Neuronal stem cell (in vitro differentiated cells): Measurements from ENCODE around the gene RGS11.

ENCODE experiments used
- DNase-seq: peaks from one replicate; pipeline ENCODE4 v3.0.0-alpha.2; 2013; ENCODE audit warnings: low spot score
- H2AFZ ChIP-seq: one replicate; pipeline ENCODE4 v1.6.1; 2013; ENCODE audit warnings: mild to moderate bottlenecking, low read length, inconsistent platforms
- H2AK5ac ChIP-seq: 2 replicates; pipeline ENCODE4 v1.6.1; 2013; ENCODE audit warnings: low read depth, mild to moderate bottlenecking, inconsistent platforms, low read length, moderate library complexity, mixed read lengths
- H2BK120ac ChIP-seq: 2 replicates; pipeline ENCODE4 v1.6.1; 2013; ENCODE audit warnings: low read depth, mild to moderate bottlenecking, inconsistent platforms, low read length, moderate library complexity, mixed read lengths
- H2BK12ac ChIP-seq: one replicate; pipeline ENCODE4 v1.6.1; 2013; ENCODE audit warnings: low read length, inconsistent platforms
- H2BK15ac ChIP-seq: 2 replicates; pipeline ENCODE4 v1.6.1; 2013; ENCODE audit warnings: mild to moderate bottlenecking, low read length, inconsistent platforms, mixed read lengths
- H2BK5ac ChIP-seq: one replicate; pipeline ENCODE4 v1.6.1; 2013; ENCODE audit warnings: inconsistent platforms, mild to moderate bottlenecking, low read length, moderate library complexity
- H3K14ac ChIP-seq: one replicate; pipeline ENCODE4 v1.6.1; 2013; ENCODE audit warnings: low read length, inconsistent platforms
- H3K18ac ChIP-seq: 2 replicates; pipeline ENCODE4 v1.6.1; 2013; ENCODE audit warnings: low read length, inconsistent platforms
- H3K23ac ChIP-seq: 2 replicates; pipeline ENCODE4 v1.6.1; 2013; ENCODE audit warnings: low read depth, mild to moderate bottlenecking, mixed read lengths, low read length, inconsistent platforms; ENCODE audit not compliant: poor library complexity
- H3K27ac ChIP-seq: replicated peaks from 3 replicates; pipeline ENCODE4 v1.5.1; 2013; ENCODE audit warnings: low read length, inconsistent platforms
- H3K27me3 ChIP-seq, 3 experiments: 2 replicates each; pipeline ENCODE4 v1.6.1; 2013; ENCODE audit warnings: low read length in 3 of 3, mild to moderate bottlenecking in 2 of 3, inconsistent platforms in 1 of 3, low read depth in 1 of 3, mixed read lengths in 1 of 3, moderate library complexity in 1 of 3; ENCODE audit not compliant: control insufficient read depth in 3 of 3, insufficient read depth in 3 of 3
- H3K36me3 ChIP-seq, 2 donors: replicated peaks in 1 of 2; 2 replicates each; pipeline ENCODE4 v1.6.1; 2013; ENCODE audit warnings: low read length in 2 of 2; ENCODE audit not compliant: control insufficient read depth in 2 of 2, insufficient read depth in 2 of 2
- H3K4ac ChIP-seq: 2 replicates; pipeline ENCODE4 v1.6.1; 2013; ENCODE audit warnings: inconsistent platforms, mild to moderate bottlenecking, low read length, moderate library complexity
- H3K4me1 ChIP-seq, 2 donors: 1 replicate in 1 of 2; 2 replicates in 1 of 2; pipeline ENCODE4 v1.6.1; 2013; ENCODE audit warnings: low read length in 2 of 2, low read depth in 1 of 2; ENCODE audit not compliant: control insufficient read depth in 2 of 2, insufficient read depth in 1 of 2
- H3K4me2 ChIP-seq: one replicate; pipeline ENCODE4 v1.6.1; 2013; ENCODE audit warnings: mild to moderate bottlenecking, low read length, inconsistent platforms; ENCODE audit not compliant: insufficient read depth, poor library complexity, severe bottlenecking
- H3K4me3 ChIP-seq, 2 donors: 2 replicates each; pipeline ENCODE4 v1.5.1; 2013; ENCODE audit warnings: low read length in 2 of 2, mild to moderate bottlenecking in 2 of 2, inconsistent platforms in 1 of 2, moderate library complexity in 1 of 2
- H3K79me1 ChIP-seq: one replicate; pipeline ENCODE4 v1.6.1; 2013; ENCODE audit warnings: low read depth, mild to moderate bottlenecking, inconsistent platforms, low read length, moderate library complexity
- H3K9ac ChIP-seq: one replicate; pipeline ENCODE4 v1.6.1; 2013; ENCODE audit warnings: mild to moderate bottlenecking, low read depth, low read length, inconsistent platforms; ENCODE audit not compliant: poor library complexity
- H3K9me3 ChIP-seq, 2 donors: replicated peaks in 1 of 2; 2 replicates each; pipeline versions ENCODE3 to v1.6.1; 2013; ENCODE audit warnings: low read length in 2 of 2, mild to moderate bottlenecking in 2 of 2, inconsistent platforms in 1 of 2, low read depth in 1 of 2, mixed read lengths in 1 of 2, moderate library complexity in 1 of 2; ENCODE audit not compliant: control insufficient read depth in 2 of 2, insufficient read depth in 1 of 2
- H4K8ac ChIP-seq: one replicate; pipeline ENCODE4 v1.6.1; 2013; ENCODE audit warnings: low read depth, mild to moderate bottlenecking, inconsistent platforms, low read length, moderate library complexity
- H4K91ac ChIP-seq: one replicate; pipeline ENCODE4 v1.6.1; 2013; ENCODE audit warnings: low read length, low read depth, mild to moderate bottlenecking, inconsistent platforms; ENCODE audit not compliant: poor library complexity
- WGBS, 2 donors: extraction: QIAGEN DNeasy Blood & Tissue Kit; methylation state at CpG; one replicate each; pipeline ENCODE4 v1.1.7; 2013; ENCODE audit warnings: missing lambda C conversion rate in 2 of 2, mixed read lengths in 1 of 2; ENCODE audit not compliant: insufficient read length in 2 of 2, insufficient replicate concordance in 1 of 2; ENCODE audit errors: extremely low coverage in 2 of 2; 5-methylcytosine and 5-hydroxymethylcytosine counted together

The RGS11 gene

GRCh38 chr16:321532-321931 lies 45.8 kb upstream of the RGS11 start:
- Histone ChIP-seq H2BK120ac (no peak overlapping the region), H3K27ac (no peak overlapping the region), H4K8ac (no peak overlapping the region), H2BK5ac (no peak overlapping the region), H3K4me3 (no peak overlapping the region), H3K14ac (no peak overlapping the region), H3K4me2 (no peak overlapping the region), H3K36me3 (peaks cover 4 to 30% of the 10 kb centered on the region in 2 donors), H3K27me3 (no peaks in the 10 kb centered on the region), H2BK15ac (no peak overlapping the region), H2AK5ac (no peak overlapping the region), H4K91ac (no peak overlapping the region), H3K4me1 (peaks cover 0 to 10% of the 10 kb centered on the region in 2 donors), H3K9ac (no peak overlapping the region), H3K4ac (no peak overlapping the region), H3K79me1 (peaks cover 29% of the 10 kb centered on the region), H3K23ac (no peak overlapping the region), H3K18ac (no peak overlapping the region), H2BK12ac (no peak overlapping the region), H2AFZ (no peak overlapping the region), H3K9me3 (no peaks in the 10 kb centered on the region)
- WGBS, 2 donors, result no CpG with 5 or more reads among the region's 9 CpGs
- DNase-seq, result no peak

GRCh38 chr16:320206-320605 lies 44.5 kb upstream of the RGS11 start:
- H3K23ac ChIP-seq, result no peak overlapping the region
- no peak overlapping the region for H2AK5ac ChIP-seq
- H3K9me3 ChIP-seq, result no peaks in the 10 kb centered on the region
- H3K4me2 ChIP-seq, result no peak overlapping the region
- H3K4ac ChIP-seq, result no peak overlapping the region
- H3K18ac ChIP-seq, result no peak overlapping the region
- no peak overlapping the region for H3K9ac ChIP-seq
- no peak overlapping the region for H2BK5ac ChIP-seq
- peaks cover 4 to 31% of the 10 kb centered on the region in 2 donors for H3K36me3 ChIP-seq
- no CpG with 5 or more reads among the region's 5 CpGs for WGBS, 2 donors
- H2BK12ac ChIP-seq, result no peak overlapping the region
- H2AFZ ChIP-seq, result no peak overlapping the region
- no peak overlapping the region for H2BK120ac ChIP-seq
- no peaks in the 10 kb centered on the region for H3K27me3 ChIP-seq
- H2BK15ac ChIP-seq, result no peak overlapping the region
- no peak overlapping the region for H3K27ac ChIP-seq
- H4K8ac ChIP-seq, result no peak overlapping the region
- no peak overlapping the region for H4K91ac ChIP-seq
- peaks cover 27% of the 10 kb centered on the region for H3K79me1 ChIP-seq
- no peak for DNase-seq
- peaks cover 0 to 10% of the 10 kb centered on the region in 2 donors for H3K4me1 ChIP-seq
- no peak overlapping the region for H3K4me3 ChIP-seq
- H3K14ac ChIP-seq, result no peak overlapping the region

GRCh38 chr16:318628-319027 lies 42.9 kb upstream of the RGS11 start:
- no peak overlapping the region for H3K4me2 ChIP-seq
- no peaks in the 10 kb centered on the region for H3K9me3 ChIP-seq
- H4K91ac ChIP-seq, result no peak overlapping the region
- H2BK5ac ChIP-seq, result no peak overlapping the region
- H3K14ac ChIP-seq, result peak overlapping the region; percentile 97
- H3K4me1 ChIP-seq, result peaks cover 0 to 8% of the 10 kb centered on the region in 2 donors
- H2AK5ac ChIP-seq, result no peak overlapping the region
- no peaks in the 10 kb centered on the region for H3K27me3 ChIP-seq
- no peak overlapping the region for H4K8ac ChIP-seq
- no peak overlapping the region for H2BK15ac ChIP-seq
- no peak overlapping the region for H3K27ac ChIP-seq
- H2AFZ ChIP-seq, result no peak overlapping the region
- H3K9ac ChIP-seq, result peak overlapping the region; percentile 82
- no peak overlapping the region for H3K4ac ChIP-seq
- WGBS, 2 donors, result no CpG with 5 or more reads among the region's 22 CpGs
- no peak overlapping the region for H2BK120ac ChIP-seq
- H2BK12ac ChIP-seq, result no peak overlapping the region
- H3K23ac ChIP-seq, result no peak overlapping the region
- H3K36me3 ChIP-seq, result peaks cover 11 to 47% of the 10 kb centered on the region in 2 donors
- DNase-seq, result peak; percentile 14
- no peak overlapping the region for H3K4me3 ChIP-seq
- H3K79me1 ChIP-seq, result peaks cover 25% of the 10 kb centered on the region
- peak overlapping the region; percentile 60 for H3K18ac ChIP-seq

GRCh38 chr16:317583-317982 lies 41.8 kb upstream of the RGS11 start:
- WGBS, 2 donors, result no CpG with 5 or more reads among the region's 5 CpGs

More at GRCh38 chr16:317583-317982, 41.8 kb upstream of the RGS11 start:
- Histone ChIP-seq H3K9ac (no peak overlapping the region), H3K36me3 (peaks cover 15 to 57% of the 10 kb centered on the region in 2 donors), H2BK5ac (no peak overlapping the region), H3K4me1 (peaks cover 0 to 6% of the 10 kb centered on the region in 2 donors), H3K4me2 (no peak overlapping the region), H4K8ac (no peak overlapping the region), H4K91ac (no peak overlapping the region), H2BK12ac (no peak overlapping the region), H2AK5ac (no peak overlapping the region), H3K4ac (no peak overlapping the region), H3K4me3 (peak overlapping the region in 1 of 2 donors; percentile 36), H2BK120ac (no peak overlapping the region), H3K18ac (no peak overlapping the region), H3K79me1 (peaks cover 25% of the 10 kb centered on the region), H3K27me3 (no peaks in the 10 kb centered on the region), H3K9me3 (no peaks in the 10 kb centered on the region), H2AFZ (no peak overlapping the region), H3K23ac (peak overlapping the region; percentile 11), H2BK15ac (no peak overlapping the region), H3K27ac (no peak overlapping the region), H3K14ac (no peak overlapping the region)
- DNase-seq, result no peak
